GM19324 (cell line): ENCODE results near the gene ROR2.

ENCODE experiments used
- ATAC-seq: cut with Tn5 transposase; IDR thresholded peaks from one replicate; pipeline ENCODE4 v1.9.1; 2021; ENCODE audit warnings: mild to moderate bottlenecking, moderate library complexity; ENCODE audit not compliant: unreplicated experiment, low FRiP score

ROR2 gene

GRCh38 chr9:91903126-91903911 is 46.7 kb downstream of the ROR2 start:
- no peak for ATAC-seq

DNA sequence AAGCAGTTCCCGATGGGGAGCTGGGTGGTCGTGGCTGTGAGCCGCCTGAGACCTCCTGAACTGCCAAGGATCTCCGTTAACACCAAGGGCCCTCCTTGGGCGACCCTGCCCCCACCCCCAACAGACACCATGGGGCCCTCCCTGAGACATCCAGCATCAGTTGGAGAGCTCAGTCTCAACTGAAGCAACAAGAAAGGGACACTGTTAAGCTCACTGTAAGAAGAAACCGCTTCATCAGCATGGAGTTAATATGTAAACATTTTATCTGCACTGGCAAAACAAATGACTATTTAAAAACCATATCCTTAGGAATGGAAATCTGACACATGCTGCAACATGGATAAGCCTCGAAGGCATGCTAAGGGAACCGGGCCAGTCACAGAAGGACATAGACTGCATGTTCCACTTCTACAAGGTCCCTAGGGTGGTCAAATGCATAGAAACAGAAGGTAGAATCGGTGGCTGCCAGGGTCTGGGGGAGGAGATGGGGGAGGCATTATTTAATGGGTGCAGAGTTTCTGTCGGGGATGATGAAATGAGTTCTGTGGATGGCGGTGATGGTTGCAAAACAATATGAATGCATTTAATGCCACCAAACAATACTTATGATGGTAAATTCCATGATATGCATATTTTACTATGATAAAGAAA is 47.4 kb downstream of the ROR2 start:
- no peak for ATAC-seq

DNA sequence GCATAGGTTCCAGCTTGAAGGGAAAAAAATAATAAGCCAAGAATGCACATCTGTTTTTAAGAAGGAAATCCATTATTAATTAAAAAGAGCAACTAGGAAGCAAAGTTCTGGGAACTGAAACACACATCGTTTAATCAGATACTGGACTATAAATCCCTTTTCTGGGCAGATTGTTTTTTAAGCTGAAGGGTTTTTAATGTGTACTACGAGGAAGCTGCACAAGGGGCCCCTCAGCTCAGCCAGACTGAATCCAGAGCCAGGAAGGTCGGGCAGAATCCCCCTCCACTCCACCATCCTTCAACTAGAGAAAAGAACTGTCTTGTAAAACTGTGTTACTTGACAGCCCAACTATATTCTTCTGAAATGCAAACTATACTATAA is 49.2 kb downstream of the ROR2 start:
- ATAC-seq = no peak

DNA sequence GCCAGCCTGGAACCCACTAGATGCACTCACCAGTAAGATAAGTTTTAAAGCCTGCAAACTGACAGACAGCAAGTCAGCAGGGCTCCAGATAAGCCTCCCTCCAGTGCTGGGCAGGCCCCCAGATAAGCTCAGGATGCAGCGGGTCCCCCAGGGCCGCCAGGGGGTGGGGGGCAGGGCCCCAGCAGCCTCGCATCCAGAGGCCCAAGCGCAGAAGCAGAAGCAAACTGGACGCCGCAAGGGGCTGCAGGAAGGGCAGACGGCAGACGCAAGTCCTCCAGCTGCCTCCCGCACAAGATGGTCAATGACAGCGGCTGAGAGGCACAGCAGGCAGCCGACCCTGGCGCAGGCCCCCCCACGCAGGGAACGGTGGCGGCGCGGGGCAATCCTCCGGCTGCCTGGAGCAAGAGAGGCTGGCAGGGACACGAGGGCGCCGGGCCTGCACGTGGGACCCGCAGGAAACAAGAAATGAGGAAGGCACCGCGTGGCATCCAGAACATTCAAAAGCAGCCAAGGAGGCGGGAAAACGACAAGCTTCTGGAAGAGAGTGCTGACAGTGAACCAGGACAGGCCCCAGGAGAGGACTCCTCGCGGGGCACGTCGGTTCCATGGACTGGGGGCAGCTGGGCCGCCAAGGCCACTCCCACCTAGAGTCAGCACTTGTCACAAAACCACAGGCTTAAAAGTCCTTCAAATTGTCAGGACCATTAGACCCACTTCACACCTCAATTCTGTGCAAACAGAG is 49.8 kb downstream of the ROR2 start:
- ATAC-seq = no peak

- no peak for ATAC-seq
These were observed 50.4 kb downstream of the ROR2 start for GRCh38 chr9:91899594-91899993.

GRCh38 chr9:91899219-91899563 is 50.8 kb downstream of the ROR2 start:
- no peak for ATAC-seq

DNA sequence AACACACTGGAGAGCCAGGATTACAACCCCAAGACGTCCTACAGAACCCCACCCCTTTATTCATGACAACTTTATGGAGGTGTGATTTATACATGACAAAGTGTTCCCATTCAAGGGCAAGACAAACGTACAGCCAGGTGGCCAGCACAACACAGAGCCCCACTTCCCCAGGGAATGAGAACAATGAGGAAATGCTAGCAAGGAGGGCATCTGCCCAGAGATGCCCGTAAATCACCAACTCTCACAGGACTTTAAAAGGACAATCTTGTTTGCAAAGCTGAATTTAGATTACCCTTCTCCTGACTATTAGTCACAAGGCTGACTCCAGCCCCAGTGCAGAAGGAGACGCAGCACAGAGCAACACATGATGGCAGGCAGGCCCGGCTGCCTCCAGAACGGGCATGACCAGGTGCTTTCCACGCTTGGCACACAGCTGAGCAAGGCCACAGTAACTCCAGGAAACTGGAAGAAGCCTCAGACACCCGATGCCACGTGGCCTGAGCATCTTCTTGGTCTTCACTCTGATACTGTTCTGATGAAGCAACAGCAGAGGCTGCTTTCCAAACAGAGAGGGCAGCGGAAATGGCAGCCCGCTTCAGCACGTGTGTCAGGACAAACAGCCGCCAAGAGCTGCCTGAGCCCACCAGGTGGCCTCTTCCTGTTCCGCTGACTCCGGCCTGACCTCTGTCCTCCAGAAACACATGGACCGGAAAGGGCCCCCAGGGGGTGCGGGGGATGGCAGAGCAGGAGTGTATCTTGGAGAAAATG is 51.4 kb downstream of the ROR2 start:
- no peak for ATAC-seq

DNA sequence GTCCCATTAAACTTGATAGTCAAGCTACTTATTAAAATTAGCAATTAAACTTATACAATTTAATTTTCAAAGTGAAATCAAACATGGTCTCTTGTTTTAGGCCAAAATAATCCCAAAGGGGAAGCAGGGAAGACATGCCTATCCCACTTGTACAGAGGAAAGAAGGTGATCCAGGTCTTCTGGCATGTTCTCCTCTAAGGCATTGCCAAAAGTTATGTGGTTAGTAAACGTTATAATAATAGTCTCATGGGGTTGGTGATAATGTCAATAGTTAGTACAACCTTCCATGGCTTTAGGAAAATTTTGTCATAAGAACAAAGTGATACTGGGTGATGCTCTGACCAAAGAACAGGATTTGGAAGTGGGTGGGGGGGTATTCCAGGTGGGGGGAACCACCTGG is 52.8 kb downstream of the ROR2 start:
- ATAC-seq = no peak

GRCh38 chr9:91896513-91897121 is 53.4 kb downstream of the ROR2 start:
- no peak for ATAC-seq

DNA sequence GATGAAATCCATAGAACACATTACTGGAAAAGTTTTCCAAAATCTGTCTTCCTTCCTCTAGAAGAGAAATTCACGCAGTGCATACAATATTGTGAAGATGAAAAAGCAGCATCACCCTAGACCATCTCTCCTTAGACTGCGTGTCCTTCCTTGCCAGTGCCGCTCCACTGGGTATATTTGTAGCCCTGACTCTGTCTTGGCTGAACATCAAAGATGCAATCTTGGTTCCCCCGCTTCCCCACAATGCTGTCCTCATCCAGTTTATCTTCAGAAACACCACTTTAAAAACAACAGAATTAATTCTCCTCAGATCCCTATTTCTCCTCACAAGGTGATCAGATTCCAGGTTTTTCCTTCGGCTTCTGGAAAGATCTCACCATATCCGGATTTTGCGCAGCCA is 53.9 kb downstream of the ROR2 start:
- ATAC-seq = no peak

DNA sequence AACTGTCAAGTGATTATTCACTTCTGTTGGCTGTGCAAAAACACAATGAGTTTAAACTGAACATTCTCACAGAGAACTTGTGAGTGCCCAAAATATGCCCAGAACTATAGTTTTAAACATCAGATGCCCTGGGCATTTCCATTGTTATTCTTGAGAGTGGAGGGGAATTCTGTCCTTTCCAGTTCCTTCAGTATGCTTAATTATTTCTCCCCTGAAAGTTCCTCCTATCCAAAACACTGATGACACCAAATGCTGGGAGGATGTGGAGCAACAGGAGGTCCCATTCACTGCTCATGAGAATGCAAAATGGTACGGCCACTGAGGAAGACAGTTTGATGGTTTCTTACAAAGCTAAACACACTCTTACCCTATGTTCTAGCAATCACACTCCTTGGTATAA is 55.5 kb downstream of the ROR2 start:
- no peak for ATAC-seq

- no peak for ATAC-seq
These were observed 56.0 kb downstream of the ROR2 start for GRCh38 chr9:91894023-91894422.

DNA sequence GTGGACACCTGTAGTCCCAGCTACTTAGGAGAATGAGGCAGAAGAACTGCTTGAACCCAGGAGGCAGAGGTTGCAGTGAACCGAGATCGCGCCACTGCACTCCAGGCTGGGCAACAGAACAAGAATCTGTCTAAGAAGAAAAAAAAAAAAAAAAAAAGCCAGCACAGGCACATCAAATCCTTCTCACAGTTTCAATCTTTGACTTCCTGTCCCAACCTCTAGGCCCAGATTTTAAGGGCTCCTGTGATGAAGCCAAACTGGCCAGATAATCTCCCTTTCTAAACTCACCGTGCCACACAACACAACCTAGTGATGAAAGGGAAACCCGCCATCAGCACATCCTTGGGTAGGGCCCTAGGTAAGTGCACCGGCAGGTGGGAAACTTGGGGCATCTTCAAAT is 58.1 kb downstream of the ROR2 start:
- no peak for ATAC-seq

- no peak for ATAC-seq
These were observed 59.4 kb downstream of the ROR2 start for GRCh38 chr9:91890662-91891061.

DNA sequence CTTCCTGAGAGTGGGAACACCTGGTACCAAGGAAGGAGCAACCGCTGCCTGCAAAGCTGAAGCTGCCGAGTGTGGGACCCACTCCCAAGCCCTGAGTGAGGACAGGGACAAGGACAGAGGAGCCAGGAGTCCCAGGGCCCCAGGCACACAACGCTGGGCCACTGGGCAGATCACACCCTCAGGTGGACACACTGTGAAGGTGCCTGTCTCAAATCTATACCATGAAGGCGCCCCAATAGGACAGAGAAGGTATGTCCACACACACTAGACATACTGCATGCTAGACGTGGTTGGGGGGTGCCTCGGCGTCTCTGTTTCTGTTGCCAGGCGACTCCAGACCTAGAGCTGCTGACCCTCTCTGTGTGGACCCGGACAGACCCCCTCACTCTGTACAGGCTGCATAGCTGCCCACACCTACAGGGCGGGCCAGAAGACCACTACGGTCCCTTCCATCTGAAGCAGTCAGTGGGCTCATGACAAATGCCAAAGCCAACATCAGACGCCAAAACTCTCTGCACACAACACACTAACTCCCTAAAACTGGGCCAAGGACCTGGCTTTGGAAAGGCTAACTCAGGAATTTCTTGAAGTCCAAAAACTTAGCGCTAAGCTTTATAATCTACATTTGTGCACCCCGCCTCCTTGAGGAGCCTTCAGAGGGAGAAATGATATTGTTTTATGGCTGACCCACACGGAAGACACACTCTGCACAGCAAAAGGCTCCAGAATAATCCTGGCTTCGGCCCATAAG is 60.7 kb downstream of the ROR2 start:
- no peak for ATAC-seq

DNA sequence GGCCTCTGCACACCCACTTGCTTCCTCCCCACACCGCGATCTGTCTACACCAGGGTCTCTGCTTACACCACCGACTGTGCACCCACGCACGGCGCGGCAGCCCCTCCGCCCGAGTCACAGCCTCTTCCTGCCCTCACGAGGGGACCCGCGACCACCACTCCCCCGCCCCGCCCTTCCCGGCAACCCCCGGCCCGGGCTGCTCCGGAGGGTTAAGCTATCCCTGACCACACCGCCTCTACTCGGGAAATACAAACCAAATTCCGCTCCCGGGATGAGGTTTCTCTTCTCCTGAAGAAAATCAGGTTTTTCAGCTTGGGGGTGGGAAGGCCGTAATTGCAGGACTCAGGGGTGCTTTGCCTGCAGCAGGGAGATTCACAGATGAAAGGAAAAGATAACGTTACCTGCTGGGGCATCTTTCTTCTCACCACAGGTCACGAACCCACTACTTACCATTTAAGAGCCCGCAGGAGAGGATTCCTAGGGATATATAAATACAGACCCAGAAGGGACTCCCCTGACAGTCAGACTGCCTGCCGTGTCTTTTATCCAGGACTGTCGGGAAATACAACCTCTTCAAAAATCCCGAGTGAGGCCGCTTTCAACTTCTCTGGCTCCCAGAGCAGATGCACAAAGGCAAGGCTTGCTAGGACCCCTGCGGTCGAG is 63.5 kb downstream of the ROR2 start:
- ATAC-seq = no peak

DNA sequence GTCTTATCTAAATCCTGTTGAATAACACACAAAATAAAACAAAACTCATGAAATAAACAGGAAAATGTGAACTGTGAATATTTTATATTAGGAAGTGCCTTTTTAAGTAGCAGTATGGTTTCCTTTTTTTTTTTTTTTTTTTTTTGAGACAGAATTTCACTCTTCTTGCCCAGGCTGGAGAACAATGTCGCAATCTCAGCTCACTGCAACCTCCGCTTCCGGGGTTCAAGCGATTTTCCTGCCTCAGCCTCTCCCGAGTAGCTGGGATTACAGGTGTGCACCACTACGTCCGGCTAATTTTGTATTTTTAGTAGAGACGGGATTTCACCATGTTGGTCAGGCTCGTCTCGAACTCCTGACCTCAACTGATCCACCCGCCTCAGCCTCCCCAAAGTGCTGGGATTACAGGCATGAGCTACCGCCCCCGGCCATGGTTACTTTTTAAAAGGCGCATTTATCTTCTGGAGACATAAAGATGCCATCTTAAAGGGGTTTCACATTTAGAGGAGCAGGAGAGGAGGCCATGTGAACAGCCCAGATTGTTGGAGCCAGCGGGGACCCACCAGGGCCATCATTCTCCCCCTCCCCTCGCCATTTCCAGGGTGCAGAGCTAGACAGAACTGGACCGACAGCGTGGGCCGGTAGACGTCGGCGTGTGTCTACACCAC is 64.1 kb downstream of the ROR2 start:
- ATAC-seq = no peak

DNA sequence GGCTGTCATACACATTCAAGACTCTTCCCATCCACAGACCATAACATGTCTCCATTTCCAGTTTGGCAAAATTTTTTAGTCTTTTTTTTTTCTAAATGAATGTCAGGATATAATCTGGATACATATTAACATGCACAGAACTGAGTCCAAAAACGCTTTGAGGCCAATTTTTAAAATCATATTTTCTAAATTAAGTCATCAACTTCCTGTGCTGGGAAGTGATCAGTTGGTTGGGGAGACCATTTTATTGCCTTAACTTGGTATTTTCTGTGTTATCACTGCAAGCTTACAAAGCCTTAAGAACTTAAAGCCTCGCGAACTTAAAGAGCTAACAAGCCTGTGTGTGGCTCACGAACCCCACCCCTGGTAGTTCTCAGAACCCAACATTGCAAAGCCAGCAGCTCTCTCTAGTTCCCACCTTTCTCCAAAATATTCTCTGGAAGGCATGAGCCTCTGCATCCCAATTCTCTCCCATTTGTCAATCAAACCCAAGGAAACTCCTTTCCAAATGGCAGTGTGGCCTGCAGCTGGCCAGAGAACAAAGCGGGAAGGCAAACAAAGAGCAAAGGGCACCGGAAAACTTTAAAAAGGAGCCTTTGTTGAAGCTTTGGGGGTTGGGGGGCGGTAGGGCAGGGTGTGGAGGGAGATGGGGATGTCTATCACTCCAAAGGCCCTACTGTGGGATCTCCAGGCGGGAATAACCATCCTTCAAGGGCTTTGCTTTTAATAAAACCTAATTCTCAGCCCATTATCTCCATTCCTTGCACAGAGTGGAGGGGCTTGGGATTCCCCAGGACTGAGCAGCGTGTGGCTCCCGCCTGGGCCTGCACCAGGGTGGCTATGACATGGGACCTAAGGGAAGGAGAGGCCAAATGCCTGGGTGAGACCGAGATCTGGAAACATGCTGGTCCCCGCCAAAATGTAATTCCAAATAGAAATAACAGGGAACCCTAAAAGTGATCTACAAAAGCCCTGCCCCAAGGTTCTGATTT is 65.0 kb downstream of the ROR2 start:
- ATAC-seq = no peak
